ENCODE data around the gene CCDC171.

Gene CCDC171

GRCh38 chr9:15846611-15847010 is 293.8 kb downstream of the CCDC171 start:
- no peaks in the 10 kb centered on the region for H3K9me3 ChIP-seq (ENCODE audit: control insufficient read depth in 1 of 2, low read length in 2 of 2)
- H3K4me1 ChIP-seq (ENCODE audit: control insufficient read depth in 1 of 2, insufficient read depth in 2 of 2, low read length in 2 of 2): no peaks in the 10 kb centered on the region
- no peaks in the 10 kb centered on the region for H3K36me3 ChIP-seq (ENCODE audit: control insufficient read depth in 1 of 2, insufficient read depth in 2 of 2, low read length in 2 of 2)
- H3K27ac ChIP-seq (ENCODE audit: low read depth, low read length): no peak overlapping the region
- no peak overlapping the region for H3K9ac ChIP-seq (ENCODE audit: low read depth in 1 of 2, low read length in 2 of 2)
- no peak overlapping the region for H3K4me3 ChIP-seq (ENCODE audit: low read depth in 1 of 2, low read length in 2 of 2)
- no peaks in the 10 kb centered on the region for H3K27me3 ChIP-seq (ENCODE audit: control insufficient read depth in 1 of 2, insufficient read depth in 2 of 2, low read length in 2 of 2)

GRCh38 chr9:15849871-15850270 is 297.0 kb downstream of the CCDC171 start:
- H3K27ac ChIP-seq (ENCODE audit: low read depth, low read length): no peak overlapping the region
- H3K27me3 ChIP-seq (ENCODE audit: control insufficient read depth in 1 of 2, insufficient read depth in 2 of 2, low read length in 2 of 2): no peaks in the 10 kb centered on the region
- no peaks in the 10 kb centered on the region for H3K9me3 ChIP-seq (ENCODE audit: control insufficient read depth in 1 of 2, low read length in 2 of 2)
- no peak overlapping the region for H3K9ac ChIP-seq (ENCODE audit: low read depth in 1 of 2, low read length in 2 of 2)
- H3K36me3 ChIP-seq (ENCODE audit: control insufficient read depth in 1 of 2, insufficient read depth in 2 of 2, low read length in 2 of 2): no peaks in the 10 kb centered on the region
- no peak overlapping the region for H3K4me3 ChIP-seq (ENCODE audit: low read depth in 1 of 2, low read length in 2 of 2)
- no peaks in the 10 kb centered on the region for H3K4me1 ChIP-seq (ENCODE audit: control insufficient read depth in 1 of 2, insufficient read depth in 2 of 2, low read length in 2 of 2)

- no peaks in the 10 kb centered on the region for H3K27me3 ChIP-seq (ENCODE audit: control insufficient read depth in 1 of 2, insufficient read depth in 2 of 2, low read length in 2 of 2)
- H3K4me3 ChIP-seq (ENCODE audit: low read depth in 1 of 2, low read length in 2 of 2): no peak overlapping the region
- H3K9me3 ChIP-seq (ENCODE audit: control insufficient read depth in 1 of 2, low read length in 2 of 2): no peaks in the 10 kb centered on the region
- no peak overlapping the region for H3K9ac ChIP-seq (ENCODE audit: low read depth in 1 of 2, low read length in 2 of 2)
- no peaks in the 10 kb centered on the region for H3K4me1 ChIP-seq (ENCODE audit: control insufficient read depth in 1 of 2, insufficient read depth in 2 of 2, low read length in 2 of 2)
- no peak overlapping the region for H3K27ac ChIP-seq (ENCODE audit: low read depth, low read length)
- no peaks in the 10 kb centered on the region for H3K36me3 ChIP-seq (ENCODE audit: control insufficient read depth in 1 of 2, insufficient read depth in 2 of 2, low read length in 2 of 2)
These were observed 298.9 kb downstream of the CCDC171 start for GRCh38 chr9:15851766-15852165.

GRCh38 chr9:15856591-15856990 is 303.7 kb downstream of the CCDC171 start:
- Histone ChIP-seq H3K27me3 (ENCODE audit: control insufficient read depth in 1 of 2, insufficient read depth in 2 of 2, low read length in 2 of 2) (no peaks in the 10 kb centered on the region), H3K4me1 (ENCODE audit: control insufficient read depth in 1 of 2, insufficient read depth in 2 of 2, low read length in 2 of 2) (no peaks in the 10 kb centered on the region), H3K4me3 (ENCODE audit: low read depth in 1 of 2, low read length in 2 of 2) (no peak overlapping the region), H3K9ac (ENCODE audit: low read depth in 1 of 2, low read length in 2 of 2) (no peak overlapping the region), H3K9me3 (ENCODE audit: control insufficient read depth in 1 of 2, low read length in 2 of 2) (no peaks in the 10 kb centered on the region), H3K27ac (ENCODE audit: low read depth, low read length) (no peak overlapping the region), H3K36me3 (ENCODE audit: control insufficient read depth in 1 of 2, insufficient read depth in 2 of 2, low read length in 2 of 2) (no peaks in the 10 kb centered on the region)

- Histone ChIP-seq H3K4me3 (ENCODE audit: low read depth in 1 of 2, low read length in 2 of 2) (no peak overlapping the region), H3K9me3 (ENCODE audit: control insufficient read depth in 1 of 2, low read length in 2 of 2) (no peaks in the 10 kb centered on the region), H3K4me1 (ENCODE audit: control insufficient read depth in 1 of 2, insufficient read depth in 2 of 2, low read length in 2 of 2) (no peaks in the 10 kb centered on the region), H3K9ac (ENCODE audit: low read depth in 1 of 2, low read length in 2 of 2) (no peak overlapping the region), H3K36me3 (ENCODE audit: control insufficient read depth in 1 of 2, insufficient read depth in 2 of 2, low read length in 2 of 2) (no peaks in the 10 kb centered on the region), H3K27ac (ENCODE audit: low read depth, low read length) (no peak overlapping the region), H3K27me3 (ENCODE audit: control insufficient read depth in 1 of 2, insufficient read depth in 2 of 2, low read length in 2 of 2) (no peaks in the 10 kb centered on the region)
These were observed 314.5 kb downstream of the CCDC171 start for GRCh38 chr9:15867334-15867733.

GRCh38 chr9:15867988-15868387 is 315.1 kb downstream of the CCDC171 start:
- no peaks in the 10 kb centered on the region for H3K4me1 ChIP-seq (ENCODE audit: control insufficient read depth in 1 of 2, insufficient read depth in 2 of 2, low read length in 2 of 2)
- no peak overlapping the region for H3K4me3 ChIP-seq (ENCODE audit: low read depth in 1 of 2, low read length in 2 of 2)
- no peak overlapping the region for H3K27ac ChIP-seq (ENCODE audit: low read depth, low read length)
- no peaks in the 10 kb centered on the region for H3K27me3 ChIP-seq (ENCODE audit: control insufficient read depth in 1 of 2, insufficient read depth in 2 of 2, low read length in 2 of 2)
- H3K9me3 ChIP-seq (ENCODE audit: control insufficient read depth in 1 of 2, low read length in 2 of 2): no peaks in the 10 kb centered on the region
- no peaks in the 10 kb centered on the region for H3K36me3 ChIP-seq (ENCODE audit: control insufficient read depth in 1 of 2, insufficient read depth in 2 of 2, low read length in 2 of 2)
- H3K9ac ChIP-seq (ENCODE audit: low read depth in 1 of 2, low read length in 2 of 2): no peak overlapping the region

- H3K9me3 ChIP-seq (ENCODE audit: control insufficient read depth in 1 of 2, low read length in 2 of 2): no peaks in the 10 kb centered on the region
- H3K27ac ChIP-seq (ENCODE audit: low read depth, low read length): no peak overlapping the region
- H3K4me3 ChIP-seq (ENCODE audit: low read depth in 1 of 2, low read length in 2 of 2): no peak overlapping the region
- no peaks in the 10 kb centered on the region for H3K27me3 ChIP-seq (ENCODE audit: control insufficient read depth in 1 of 2, insufficient read depth in 2 of 2, low read length in 2 of 2)
- no peaks in the 10 kb centered on the region for H3K36me3 ChIP-seq (ENCODE audit: control insufficient read depth in 1 of 2, insufficient read depth in 2 of 2, low read length in 2 of 2)
- H3K4me1 ChIP-seq (ENCODE audit: control insufficient read depth in 1 of 2, insufficient read depth in 2 of 2, low read length in 2 of 2): no peaks in the 10 kb centered on the region
- no peak overlapping the region for H3K9ac ChIP-seq (ENCODE audit: low read depth in 1 of 2, low read length in 2 of 2)
These were observed 320.8 kb downstream of the CCDC171 start for GRCh38 chr9:15873573-15874177.

- no peak overlapping the region for H3K27ac ChIP-seq (ENCODE audit: low read depth, low read length)
- no peaks in the 10 kb centered on the region for H3K27me3 ChIP-seq (ENCODE audit: control insufficient read depth in 1 of 2, insufficient read depth in 2 of 2, low read length in 2 of 2)
These were observed 329.5 kb downstream of the CCDC171 start for GRCh38 chr9:15882328-15882727.

GRCh38 chr9:15882883-15883282 is 330.0 kb downstream of the CCDC171 start:
- H3K27me3 ChIP-seq (ENCODE audit: control insufficient read depth in 1 of 2, insufficient read depth in 2 of 2, low read length in 2 of 2): no peaks in the 10 kb centered on the region
- H3K27ac ChIP-seq (ENCODE audit: low read depth, low read length): no peak overlapping the region
- no peak overlapping the region for H3K9ac ChIP-seq (ENCODE audit: low read depth in 1 of 2, low read length in 2 of 2)
- no peaks in the 10 kb centered on the region for H3K9me3 ChIP-seq (ENCODE audit: control insufficient read depth in 1 of 2, low read length in 2 of 2)
- no peaks in the 10 kb centered on the region for H3K4me1 ChIP-seq (ENCODE audit: control insufficient read depth in 1 of 2, insufficient read depth in 2 of 2, low read length in 2 of 2)
- H3K4me3 ChIP-seq (ENCODE audit: low read depth in 1 of 2, low read length in 2 of 2): no peak overlapping the region
- no peaks in the 10 kb centered on the region for H3K36me3 ChIP-seq (ENCODE audit: control insufficient read depth in 1 of 2, insufficient read depth in 2 of 2, low read length in 2 of 2)

More at GRCh38 chr9:15882328-15882727, 329.5 kb downstream of the CCDC171 start:
- H3K36me3 ChIP-seq (ENCODE audit: control insufficient read depth in 1 of 2, insufficient read depth in 2 of 2, low read length in 2 of 2): no peaks in the 10 kb centered on the region
- H3K4me1 ChIP-seq (ENCODE audit: control insufficient read depth in 1 of 2, insufficient read depth in 2 of 2, low read length in 2 of 2): no peaks in the 10 kb centered on the region
- no peaks in the 10 kb centered on the region for H3K9me3 ChIP-seq (ENCODE audit: control insufficient read depth in 1 of 2, low read length in 2 of 2)
- no peak overlapping the region for H3K9ac ChIP-seq (ENCODE audit: low read depth in 1 of 2, low read length in 2 of 2)
- no peak overlapping the region for H3K4me3 ChIP-seq (ENCODE audit: low read depth in 1 of 2, low read length in 2 of 2)

GRCh38 chr9:15885464-15885863 is 332.6 kb downstream of the CCDC171 start:
- H3K4me1 ChIP-seq (ENCODE audit: control insufficient read depth in 1 of 2, insufficient read depth in 2 of 2, low read length in 2 of 2): no peaks in the 10 kb centered on the region
- H3K9me3 ChIP-seq (ENCODE audit: control insufficient read depth in 1 of 2, low read length in 2 of 2): no peaks in the 10 kb centered on the region
- no peaks in the 10 kb centered on the region for H3K36me3 ChIP-seq (ENCODE audit: control insufficient read depth in 1 of 2, insufficient read depth in 2 of 2, low read length in 2 of 2)
- H3K4me3 ChIP-seq (ENCODE audit: low read depth in 1 of 2, low read length in 2 of 2): no peak overlapping the region
- H3K27ac ChIP-seq (ENCODE audit: low read depth, low read length): no peak overlapping the region
- H3K9ac ChIP-seq (ENCODE audit: low read depth in 1 of 2, low read length in 2 of 2): no peak overlapping the region
- no peaks in the 10 kb centered on the region for H3K27me3 ChIP-seq (ENCODE audit: control insufficient read depth in 1 of 2, insufficient read depth in 2 of 2, low read length in 2 of 2)

- Histone ChIP-seq H3K36me3 (ENCODE audit: control insufficient read depth in 1 of 2, insufficient read depth in 2 of 2, low read length in 2 of 2) (no peaks in the 10 kb centered on the region), H3K9me3 (ENCODE audit: control insufficient read depth in 1 of 2, low read length in 2 of 2) (peaks cover 0 to 3% of the 10 kb centered on the region in 2 donors), H3K27ac (ENCODE audit: low read depth, low read length) (no peak overlapping the region), H3K4me3 (ENCODE audit: low read depth in 1 of 2, low read length in 2 of 2) (no peak overlapping the region), H3K9ac (ENCODE audit: low read depth in 1 of 2, low read length in 2 of 2) (no peak overlapping the region), H3K4me1 (ENCODE audit: control insufficient read depth in 1 of 2, insufficient read depth in 2 of 2, low read length in 2 of 2) (no peaks in the 10 kb centered on the region), H3K27me3 (ENCODE audit: control insufficient read depth in 1 of 2, insufficient read depth in 2 of 2, low read length in 2 of 2) (no peaks in the 10 kb centered on the region)
These were observed 336.7 kb downstream of the CCDC171 start for GRCh38 chr9:15889555-15889954.

Data from duodenal mucosa (tissue), 2 donors.